HUDEP-2 (cell line): ENCODE data around the gene RINL.
"Not testable (repeated sequence)": the region's sequence is repeated elsewhere in the genome, so short reads cannot be mapped to it uniquely, and the experiment has no call there.

Source experiments
- DNase-seq, 76 experiments: peaks; one replicate each; lab custom pipeline; 2025; ENCODE audit not compliant: unreplicated experiment in 76 of 76; lab: John Stamatoyannopoulos, UW

RINL gene

DNA sequence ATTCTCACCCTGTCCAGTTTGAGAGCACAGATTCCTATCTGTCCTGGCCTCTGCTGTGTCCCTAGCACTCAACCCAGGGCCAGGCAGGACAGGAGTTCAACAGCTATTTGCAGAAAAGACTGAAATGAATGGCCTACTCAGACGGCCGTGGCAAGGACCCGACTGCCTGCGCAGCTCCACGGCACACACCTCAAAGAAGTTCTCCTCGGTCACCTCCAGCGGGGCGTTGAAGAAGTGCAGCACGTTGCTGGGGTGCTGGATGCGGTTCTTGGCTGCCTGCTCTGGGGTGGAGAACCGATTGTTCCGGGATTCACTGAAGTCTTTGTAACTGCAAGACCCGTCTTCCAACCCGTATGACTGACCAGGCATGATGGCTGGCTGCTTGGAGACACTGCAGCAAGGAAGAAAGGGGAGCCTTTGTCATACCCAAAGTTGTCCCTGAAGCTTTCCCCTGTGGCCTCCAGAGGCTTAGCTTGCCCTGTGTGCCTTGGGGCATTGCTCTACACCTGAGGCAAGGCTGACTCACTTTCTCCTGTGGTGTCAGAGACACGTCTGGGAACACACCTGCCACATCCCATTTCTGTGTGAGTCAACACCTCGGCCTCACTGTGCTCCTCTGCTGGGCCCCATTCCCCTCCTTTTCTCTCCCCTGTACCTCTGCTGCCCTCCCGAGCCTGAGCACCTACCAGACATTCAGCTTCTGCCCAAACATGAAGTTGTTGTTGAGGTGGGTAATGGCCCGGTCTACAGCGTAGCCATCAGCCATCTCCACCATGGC is 39.7 kb downstream of the RINL start:
- DNase-seq = no peak

- no peak for DNase-seq
Observed at GRCh38 chr19:38837656-38838121, 40.4 kb downstream of the RINL start.

- no peak for DNase-seq
Observed at GRCh38 chr19:38836983-38837626, 41.0 kb downstream of the RINL start.

- no peak for DNase-seq
Observed at GRCh38 chr19:38836159-38836982, 41.7 kb downstream of the RINL start.

GRCh38 chr19:38834590-38834989 is 43.5 kb downstream of the RINL start:
- DNase-seq = no peak

GRCh38 chr19:38834104-38834490 is 44.0 kb downstream of the RINL start:
- no peak for DNase-seq

- DNase-seq = no peak
Observed at GRCh38 chr19:38833092-38833425, 45.0 kb downstream of the RINL start.

- peak in 25 of 76 experiments; percentile 25 to 68 (median 45) for DNase-seq
Observed at GRCh38 chr19:38831142-38831605, 46.9 kb downstream of the RINL start.

- DNase-seq = no peak
Observed at GRCh38 chr19:38830039-38830733, 47.9 kb downstream of the RINL start.

GRCh38 chr19:38829203-38829602 is 48.9 kb downstream of the RINL start:
- not testable (repeated sequence) for DNase-seq

DNA sequence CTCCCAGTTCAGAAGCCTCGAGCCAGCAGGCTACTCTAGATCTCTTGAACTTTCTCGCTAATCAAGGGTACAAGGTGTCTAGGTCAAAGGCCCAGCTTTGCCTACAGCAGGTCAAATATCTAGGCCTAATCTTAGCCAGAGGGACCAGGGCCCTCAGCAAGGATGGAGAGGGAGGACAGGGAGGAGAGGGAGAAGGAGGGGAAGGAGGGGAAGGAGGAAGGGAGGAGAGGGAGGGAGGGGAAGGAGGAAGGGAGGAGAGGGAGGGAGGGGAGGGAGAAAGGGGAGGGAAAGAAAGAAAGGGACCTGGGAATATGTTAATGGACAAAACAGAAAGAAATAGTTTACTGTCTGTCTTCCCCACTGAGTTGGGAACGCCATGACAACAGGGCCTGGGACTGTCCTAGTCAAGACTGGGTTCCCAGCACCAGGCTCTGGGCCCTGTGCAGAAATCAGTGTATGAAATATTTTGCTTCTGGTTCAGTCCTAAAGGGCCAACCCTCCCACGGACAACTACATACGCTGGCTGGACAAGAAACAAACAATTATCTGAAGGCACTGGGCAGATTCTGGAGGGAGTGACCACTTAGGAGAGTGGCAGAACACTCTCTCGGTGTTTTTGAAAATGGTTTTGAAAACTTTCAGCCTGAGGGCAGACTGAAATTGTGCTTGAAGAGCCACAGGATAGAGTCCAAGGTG is 51.1 kb downstream of the RINL start:
- DNase-seq = no peak

DNA sequence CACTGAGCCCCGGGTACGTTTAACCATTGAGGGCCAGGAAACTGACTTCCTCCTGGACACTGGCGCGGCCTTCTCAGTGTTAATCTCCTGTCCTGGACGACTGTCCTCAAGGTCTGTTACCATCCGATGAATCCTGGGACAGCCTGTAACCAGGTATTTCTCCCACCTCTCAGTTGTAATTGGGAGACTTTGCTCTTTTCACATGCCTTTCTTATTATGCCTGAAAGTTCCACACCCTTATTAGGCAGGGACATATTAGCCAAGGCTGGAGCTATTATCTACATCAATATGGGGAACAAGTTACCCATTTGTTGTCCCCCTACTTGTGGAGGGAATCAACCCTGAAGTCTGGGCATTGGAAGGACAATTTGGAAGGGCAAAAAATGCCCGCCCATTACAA is 52.1 kb downstream of the RINL start:
- DNase-seq = not testable (repeated sequence)

DNA sequence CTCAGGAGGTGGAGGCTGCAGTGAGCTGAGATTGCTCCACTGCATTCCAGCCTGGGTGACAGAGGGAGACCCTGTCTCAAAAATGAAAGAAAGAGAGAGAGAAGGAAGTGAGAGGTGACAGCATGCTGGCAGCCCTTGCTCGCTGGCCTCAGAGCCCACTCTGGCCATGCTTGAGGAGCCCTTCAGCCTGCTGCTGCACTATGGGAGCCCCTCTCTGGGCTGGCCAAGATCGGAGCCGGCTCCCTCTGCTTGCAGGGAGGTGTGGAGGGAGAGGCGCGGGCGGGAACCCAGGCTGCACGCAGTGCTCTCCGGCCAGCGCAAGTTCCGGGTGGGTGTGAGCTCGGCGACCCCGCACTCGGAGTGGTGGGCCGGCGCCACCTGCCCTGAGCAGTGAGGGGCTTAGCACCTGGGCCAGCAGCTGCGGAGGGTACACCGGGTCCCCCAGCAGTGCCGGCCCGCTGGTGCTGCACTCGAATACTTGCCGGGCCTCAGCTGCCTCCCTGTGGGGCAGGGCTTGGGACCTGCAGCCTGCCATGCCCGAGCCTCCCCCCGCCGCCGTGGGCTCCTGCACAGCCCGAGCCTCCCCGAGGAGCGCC is 56.7 kb downstream of the RINL start:
- not testable (repeated sequence) for DNase-seq

DNA sequence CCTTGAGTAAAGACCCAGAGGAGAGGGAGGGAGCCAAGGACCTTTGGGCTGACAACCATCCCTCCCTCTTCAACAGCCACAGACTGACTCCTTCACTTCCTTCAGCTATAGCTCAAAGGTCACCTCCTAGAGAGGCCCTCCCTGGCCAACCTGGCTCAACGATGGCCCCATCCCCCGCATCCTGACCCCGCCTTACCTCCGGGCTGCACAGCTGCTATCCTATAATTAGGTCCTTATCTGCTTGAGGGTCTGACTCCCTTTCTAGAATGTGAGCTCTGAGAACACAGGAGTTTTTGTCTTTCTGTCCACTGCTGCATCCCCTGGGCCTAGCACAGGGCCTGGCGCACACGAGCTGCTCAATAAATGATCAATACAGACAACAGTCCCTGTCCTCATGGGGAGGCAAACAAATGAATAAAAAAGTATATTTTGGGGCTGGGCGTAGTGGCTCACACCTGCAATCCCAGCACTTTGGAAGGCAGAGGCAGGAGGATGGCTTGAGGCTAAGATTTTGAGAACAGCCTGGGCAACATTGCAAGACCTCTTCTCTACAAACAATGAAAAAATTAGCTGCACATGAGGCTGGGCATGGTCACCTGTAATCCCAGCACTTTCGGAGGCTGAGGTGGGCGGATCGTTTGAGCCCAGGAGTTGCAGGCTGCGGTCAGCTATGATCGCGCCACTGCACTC is 58.7 kb downstream of the RINL start:
- DNase-seq = peak in 9 of 76 experiments; percentile 15 to 39 (median 30)
